Tracheal epithelial cell (primary cell): ENCODE results near the gene CDC25B. TPM values are rescaled to one million over a fixed set of nuclear protein-coding genes. Genes with fewer than 3 reads are reported as not detected.

Source experiments
- total RNA-seq: library from RNA; depleted of rRNA; stranded (reverse); fragments of >200 nt; gene quantifications from 2 replicates; pipeline ENCODE4 v1.2.1, GENCODE V29; 2014

CDC25B gene
- total RNA-seq, result 8.4 and 33.0 TPM in 2 replicates

GRCh38 chr20:3795511-3796468, at the start of gene CDC25B:
TSS of gene CDC25B (plus strand) at chr20:3796310. CDS start at chr20:3796532, 222 bp downstream.

GRCh38 chr20:3767427-3768341, 28.4 kb upstream of the CDC25B start, which contains the start of gene ADISSP:
TSS of gene ADISSP (minus strand) at chr20:3767753. CDS start at chr20:3760100, 7,653 bp downstream.

GRCh38 chr20:3781153-3781910, 14.8 kb upstream of the CDC25B start, which contains the start of gene SPEF1:
TSS of gene SPEF1 (minus strand) at chr20:3781448. CDS start at chr20:3781287, 161 bp downstream.

GRCh38 chr20:3786665-3787323, 9.3 kb upstream of the CDC25B start, which contains the start of gene CENPB:
TSS of gene CENPB (minus strand) at chr20:3786740. CDS start at chr20:3786483, 257 bp downstream.

GRCh38 chr20:3820048-3820900, 24.2 kb downstream of the CDC25B start, which contains the start of gene AP5S1:
TSS of gene AP5S1 (plus strand) at chr20:3820547. CDS start at chr20:3822118, 1,571 bp downstream.

GRCh38 chr20:3846740-3847428, 50.8 kb downstream of the CDC25B start, which contains the start of gene MAVS:
TSS of gene MAVS (plus strand) at chr20:3846834. CDS start at chr20:3854625, 7,791 bp downstream.

Other genes starting within 250 kb of the CDC25B start
- gene GFRA4, start 132.9 kb upstream of the CDC25B start, total RNA-seq, result not detected in 2 replicates
- not detected in 2 replicates for gene ADAM33, start 114.3 kb upstream of the CDC25B start, total RNA-seq
- not detected in 2 replicates for gene SIGLEC1, start 83.7 kb upstream of the CDC25B start, total RNA-seq
- under 0.01 TPM in 1 of 2 replicates, not detected in the other for gene HSPA12B, start 63.6 kb upstream of the CDC25B start, total RNA-seq
- gene ADISSP, start 28.6 kb upstream of the CDC25B start, total RNA-seq, result 16.1 and 20.2 TPM in 2 replicates
- gene SPEF1, start 14.9 kb upstream of the CDC25B start, total RNA-seq, result not detected in 2 replicates
- gene CENPB, start 9.6 kb upstream of the CDC25B start, total RNA-seq, result 100 and 109 TPM in 2 replicates
- gene AP5S1, start 24.2 kb downstream of the CDC25B start, total RNA-seq, result 8.2 and 8.5 TPM in 2 replicates
- gene MAVS, start 50.5 kb downstream of the CDC25B start, total RNA-seq, result 13.0 and 18.8 TPM in 2 replicates
- gene PANK2, start 93.1 kb downstream of the CDC25B start, total RNA-seq, result 41.8 and 59.5 TPM in 2 replicates
- 1.9 and 4.8 TPM in 2 replicates for gene RNF24, start 219.2 kb downstream of the CDC25B start, total RNA-seq